HG02678 (cell line): ENCODE measurements around the gene LGALS8.

Experiments used
- ATAC-seq: cut with Tn5 transposase; IDR thresholded peaks from one replicate; pipeline ENCODE4 v1.9.1; 2021; ENCODE audit warnings: mild to moderate bottlenecking, moderate library complexity; ENCODE audit not compliant: unreplicated experiment

Gene LGALS8

DNA sequence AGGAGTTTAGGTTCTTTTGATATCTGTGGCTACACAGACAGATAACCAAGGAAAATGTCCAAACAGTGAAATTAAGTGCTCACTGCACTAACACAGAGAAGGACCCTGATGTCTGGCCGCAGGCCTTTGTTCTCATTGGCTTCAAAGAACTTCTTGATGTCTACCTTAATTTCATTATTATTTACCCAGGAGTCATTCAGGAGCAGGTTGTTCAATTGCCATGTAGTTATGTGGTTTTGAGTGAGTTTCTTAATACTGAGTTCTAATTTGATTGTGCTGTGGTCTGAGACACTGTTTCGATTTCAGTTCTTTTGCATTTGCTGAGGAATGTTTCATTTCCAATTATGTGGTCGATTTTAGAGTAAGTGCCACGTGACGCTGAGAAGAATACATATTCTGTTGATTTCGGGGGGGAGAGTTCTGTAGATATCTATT, 15.2 kb upstream of the LGALS8 start:
- no peak for ATAC-seq

DNA sequence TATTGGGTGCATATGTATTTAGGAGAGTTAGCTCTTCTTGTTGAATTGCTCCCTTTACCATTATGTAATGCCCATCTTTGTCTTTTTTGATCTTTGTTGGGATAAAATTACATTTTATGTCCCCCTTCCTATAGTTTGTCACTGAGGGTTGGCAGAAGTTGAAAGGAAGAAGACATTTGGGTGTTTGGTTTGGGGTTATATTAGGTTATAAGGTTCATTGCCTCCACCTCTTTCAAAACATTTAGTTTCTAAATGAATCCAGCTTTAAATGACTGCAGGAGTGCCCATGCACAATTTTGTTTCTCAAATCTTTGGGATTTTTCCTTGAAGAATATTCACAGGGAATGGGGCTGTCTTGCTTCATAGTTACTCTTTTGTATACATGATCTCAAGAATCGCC, 14.6 kb upstream of the LGALS8 start:
- ATAC-seq: no peak

DNA sequence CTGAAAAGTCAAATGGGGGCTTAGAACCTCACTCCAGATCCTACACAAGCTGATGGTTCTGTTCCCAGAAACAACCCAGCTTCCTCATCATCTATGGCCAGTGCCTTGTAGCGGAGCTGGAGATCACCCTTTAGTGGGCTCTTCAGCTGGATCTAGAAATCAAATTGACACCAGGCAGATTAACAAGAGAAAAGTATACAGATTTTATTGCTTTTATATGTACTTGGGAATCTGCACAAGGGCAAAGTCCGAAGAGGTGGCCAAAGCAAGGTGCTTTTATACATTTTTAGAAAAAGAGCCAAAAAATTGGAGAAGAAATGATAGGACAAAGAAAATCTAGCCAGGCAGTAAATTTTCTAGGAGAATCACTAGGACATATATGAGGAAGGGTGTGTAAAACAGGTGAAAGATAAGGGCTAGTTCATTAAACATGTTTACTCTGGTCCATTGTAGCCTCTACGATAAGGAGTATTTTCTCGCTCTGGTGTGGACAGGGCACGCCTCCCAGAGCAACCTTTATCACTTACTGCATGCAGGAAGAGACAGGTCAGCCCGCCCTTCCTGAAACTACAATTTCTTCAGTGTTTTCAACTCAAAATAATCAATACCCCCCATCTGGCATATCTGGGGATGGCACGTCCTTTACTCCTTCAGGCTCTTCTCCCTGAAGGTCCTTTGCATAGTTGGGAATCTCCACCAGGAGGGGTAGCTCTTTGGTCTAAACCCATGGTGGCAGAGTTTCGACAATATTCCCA, 14.0 kb upstream of the LGALS8 start:
- no peak for ATAC-seq

DNA sequence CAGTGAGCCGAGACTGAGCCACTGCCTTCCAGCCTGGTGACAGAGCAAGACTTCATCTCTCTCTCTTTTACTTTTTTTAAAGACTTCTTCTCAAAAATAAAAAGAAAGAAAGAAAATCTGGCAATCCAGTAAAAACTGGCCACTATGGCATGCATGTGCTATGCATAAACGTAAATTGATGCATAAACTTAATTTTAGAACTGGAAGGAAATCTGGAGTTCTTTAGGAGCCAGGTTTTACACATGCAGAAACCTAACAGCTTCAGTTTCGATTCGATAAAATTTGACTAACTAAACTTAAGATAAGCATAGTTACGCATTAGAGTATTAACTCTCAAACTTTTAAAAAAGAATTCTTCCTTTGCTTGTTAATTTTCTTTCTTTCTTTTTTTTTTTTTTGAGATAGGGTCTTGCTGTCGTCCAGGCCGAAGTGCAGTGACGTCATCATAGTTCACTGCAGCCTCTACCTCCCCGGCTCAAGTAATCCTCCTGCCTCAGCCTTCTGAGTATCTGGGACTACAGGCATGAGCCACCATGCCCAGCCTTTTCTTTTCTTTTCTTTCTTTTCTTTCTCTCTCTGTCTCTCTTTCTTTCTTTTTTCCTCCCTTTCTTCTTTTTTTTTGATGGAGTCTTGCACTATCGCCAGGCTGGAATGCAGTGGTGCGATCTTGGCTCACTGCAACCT, 11.9 kb upstream of the LGALS8 start:
- ATAC-seq: no peak

DNA sequence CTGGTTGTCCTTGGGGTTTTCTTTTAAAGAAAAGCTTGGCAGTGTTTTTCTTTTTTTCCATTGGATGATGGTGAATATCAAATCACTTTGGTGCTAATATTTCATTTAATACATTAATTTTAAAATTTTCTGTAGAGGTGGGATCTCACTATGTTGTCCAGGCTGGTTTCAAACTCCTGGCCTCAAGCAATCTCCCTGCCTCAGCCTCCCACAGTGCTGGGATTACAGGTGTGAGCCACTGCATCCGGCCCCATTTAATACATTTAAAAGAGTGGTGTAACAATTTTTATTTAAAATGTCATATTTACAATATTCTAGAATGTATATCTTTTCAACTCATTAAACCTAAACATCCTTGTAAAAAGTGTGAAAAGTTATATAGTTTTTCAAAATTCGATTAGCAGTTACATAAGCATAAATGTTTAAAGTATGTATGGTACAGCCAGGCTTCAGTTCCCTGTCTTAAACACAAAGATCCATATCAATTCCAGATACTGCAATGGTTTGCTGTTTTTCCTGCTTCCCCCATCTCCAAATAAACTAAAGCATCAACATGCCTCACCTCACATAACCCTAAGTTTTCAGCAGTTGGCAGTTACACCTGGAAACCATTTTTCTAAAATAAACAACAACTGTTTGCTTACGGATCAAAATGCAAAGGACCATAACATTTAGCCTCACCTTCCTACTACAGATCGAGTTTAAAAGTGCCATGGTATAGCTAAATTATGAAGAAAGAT, 8.9 kb upstream of the LGALS8 start:
- no peak for ATAC-seq

DNA sequence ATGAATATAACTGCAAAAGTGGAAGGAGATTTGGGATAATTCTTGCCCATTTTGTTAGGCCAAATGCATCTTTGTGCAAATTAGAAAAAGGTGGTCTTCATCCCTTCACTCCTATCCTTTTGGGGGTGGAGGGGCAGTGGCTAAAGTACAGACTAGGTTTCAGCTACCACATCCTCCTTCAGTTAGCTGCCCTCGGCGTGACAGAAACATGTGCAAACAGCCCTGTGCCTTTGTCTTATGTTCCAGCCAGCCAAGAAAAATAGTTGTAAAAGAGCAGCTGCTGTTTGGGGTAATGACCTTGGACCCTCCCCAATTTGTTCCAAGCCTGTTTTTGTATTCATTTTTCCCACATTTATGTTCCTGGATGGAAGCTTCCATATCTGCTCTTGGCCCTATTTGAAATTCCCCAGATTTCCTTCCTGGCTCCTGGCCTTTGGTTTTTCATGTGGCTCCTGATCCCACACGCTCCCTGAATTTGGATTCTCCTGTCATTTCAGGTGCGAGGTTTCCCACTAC, 8.3 kb upstream of the LGALS8 start:
- no peak for ATAC-seq

DNA sequence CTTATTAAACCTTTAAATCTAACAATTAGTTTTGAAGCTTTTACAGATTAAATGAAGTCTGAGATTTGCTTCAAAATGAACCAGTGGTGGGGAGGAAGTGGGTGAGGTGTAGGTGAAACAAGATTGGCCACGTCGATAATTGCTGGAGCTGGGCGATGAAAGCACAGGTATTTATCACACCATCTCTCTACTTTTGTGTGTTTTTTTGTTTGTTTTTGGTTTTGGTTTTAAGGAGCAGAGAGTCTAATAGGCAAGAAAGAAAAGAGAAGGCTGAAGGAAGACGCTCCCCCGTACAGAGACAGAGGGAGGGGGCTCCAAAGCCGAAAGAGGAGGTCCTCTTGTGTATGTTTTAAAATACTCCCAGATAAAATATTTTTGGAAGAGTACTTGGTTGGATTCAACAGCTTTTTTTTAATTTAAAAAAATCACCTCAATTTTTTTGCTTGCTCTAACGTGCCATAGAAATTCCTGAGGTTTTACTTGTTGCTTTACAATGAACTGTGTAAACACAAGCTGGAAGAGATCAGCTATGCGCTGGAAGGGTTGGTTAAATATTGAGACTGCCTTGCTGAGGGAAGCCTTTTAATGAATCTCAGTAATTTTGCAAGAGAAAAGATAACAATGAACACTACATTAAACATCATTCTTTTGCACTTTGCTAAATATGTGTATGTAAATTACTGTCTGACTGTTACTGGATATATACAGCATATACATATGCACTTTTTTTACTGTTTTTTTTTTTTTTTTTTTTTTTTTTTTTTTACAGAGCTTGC, 6.7 kb upstream of the LGALS8 start:
- no peak for ATAC-seq

DNA sequence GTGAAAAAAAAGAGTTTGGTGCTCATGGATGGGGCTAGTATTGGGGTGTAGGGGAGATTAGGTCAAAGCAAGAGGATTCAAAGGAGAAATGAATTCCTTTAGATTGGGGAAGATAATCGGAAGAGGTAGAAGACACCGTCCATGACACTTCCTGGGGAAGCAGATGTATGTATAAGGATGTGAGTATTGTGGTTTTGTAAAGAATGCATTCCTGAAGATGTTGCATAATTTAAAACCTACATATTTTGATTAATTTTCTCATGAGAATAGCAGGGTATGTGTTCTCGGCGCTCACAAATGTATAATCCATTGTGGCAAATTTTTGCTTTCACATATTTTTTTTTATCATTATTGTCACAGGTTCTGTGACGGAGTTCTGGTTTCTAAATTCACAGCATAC, 5.5 kb upstream of the LGALS8 start:
- no peak for ATAC-seq

DNA sequence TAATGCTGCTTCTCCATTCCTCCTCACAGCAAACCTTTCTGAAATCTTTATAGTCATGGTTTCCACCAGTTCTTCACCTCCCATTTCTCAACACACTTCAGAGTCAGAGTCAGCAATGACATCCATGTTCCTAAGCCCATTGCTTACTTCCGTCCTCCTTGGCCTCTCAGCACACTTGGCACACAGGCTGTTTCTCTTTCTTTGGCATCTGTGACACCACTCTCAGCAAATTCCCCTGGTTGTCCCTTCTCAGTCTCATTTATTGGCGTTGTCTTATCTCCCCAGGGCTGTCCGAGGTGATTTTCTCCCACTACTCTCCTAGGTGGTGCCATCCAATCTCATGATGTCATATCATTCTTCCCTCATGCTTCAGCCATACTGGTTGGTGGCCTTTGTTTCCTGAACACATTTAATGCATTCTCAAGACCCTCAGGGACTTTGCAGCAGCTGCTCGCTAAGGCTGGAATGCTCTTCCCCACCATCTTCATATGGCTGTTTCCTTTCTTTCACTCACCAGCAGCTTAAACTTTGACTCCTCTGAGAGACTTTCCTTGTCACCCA, 3.3 kb upstream of the LGALS8 start:
- ATAC-seq: no peak

DNA sequence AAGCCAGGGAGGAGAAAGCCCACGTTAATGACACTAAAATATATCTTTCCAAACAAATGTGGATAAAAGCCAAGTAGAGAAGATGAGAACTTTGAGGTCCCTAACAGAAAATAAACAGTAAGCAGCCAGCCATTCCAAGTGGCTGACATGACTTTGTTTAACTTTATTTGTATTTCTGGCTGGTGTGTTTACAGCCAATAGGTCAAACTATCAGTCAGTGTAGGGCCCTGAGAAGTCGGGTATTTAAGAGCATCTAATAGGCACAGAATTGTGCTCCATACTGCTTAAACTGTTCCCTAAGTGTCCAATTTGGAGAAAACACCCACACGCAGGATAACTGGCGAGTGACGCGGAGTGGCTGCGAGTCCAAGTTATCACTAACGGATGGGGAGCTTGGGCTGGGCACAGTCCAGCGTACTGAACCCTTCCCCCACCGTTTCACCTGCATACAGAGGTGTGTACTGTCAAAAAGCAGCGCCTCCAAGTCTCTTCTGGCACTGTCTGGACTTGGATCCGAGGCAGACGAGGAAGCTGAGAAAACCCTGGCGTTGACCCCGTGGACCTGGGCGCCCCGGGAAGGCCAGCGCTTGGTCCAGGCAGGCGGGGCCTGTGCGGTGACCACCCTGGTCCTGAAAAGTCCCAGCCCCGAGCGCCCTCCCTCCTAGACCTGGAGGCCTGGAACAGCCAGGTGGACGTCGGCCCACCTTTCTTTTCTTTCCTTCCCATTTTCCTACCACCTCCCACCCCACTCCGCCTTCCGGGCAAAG, 662 bp upstream of the LGALS8 start:
- ATAC-seq: peak; percentile 4

DNA sequence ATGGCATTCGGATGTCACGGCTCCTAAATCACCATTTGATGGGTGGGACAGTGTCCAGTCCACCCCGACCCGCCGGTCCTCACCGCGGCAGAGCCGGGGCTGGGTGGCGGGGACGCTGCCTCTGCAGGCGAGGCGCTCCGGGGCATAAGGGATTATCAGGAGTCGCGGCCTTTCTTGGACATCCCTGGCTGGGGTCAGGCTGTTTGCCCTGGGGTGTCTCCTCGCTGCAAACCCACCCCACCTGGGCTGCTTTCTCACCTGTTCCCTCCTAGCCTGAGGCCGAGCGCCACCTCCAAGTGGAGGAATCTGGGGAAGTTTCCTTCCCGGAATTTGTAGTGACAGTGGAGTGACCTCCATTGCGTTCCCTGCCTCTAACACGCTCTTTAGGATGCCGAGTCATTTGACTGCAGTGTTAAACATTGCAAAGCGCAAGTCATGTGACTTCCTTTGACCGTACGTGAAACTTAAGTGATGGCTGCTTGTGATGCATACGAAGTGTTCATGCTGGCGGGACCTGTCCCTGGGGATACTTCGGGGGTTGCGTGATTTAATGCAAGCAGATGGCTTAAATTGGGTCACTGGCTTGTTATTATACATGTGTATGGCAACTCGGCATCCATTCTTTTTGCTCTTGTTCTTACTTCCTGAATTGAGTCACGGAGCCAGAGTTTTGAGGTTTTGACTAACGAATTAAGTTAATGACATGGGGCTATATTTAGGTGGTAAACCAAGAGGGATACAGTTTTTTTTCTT, 536 bp downstream of the LGALS8 start:
- peak; percentile 86 for ATAC-seq

DNA sequence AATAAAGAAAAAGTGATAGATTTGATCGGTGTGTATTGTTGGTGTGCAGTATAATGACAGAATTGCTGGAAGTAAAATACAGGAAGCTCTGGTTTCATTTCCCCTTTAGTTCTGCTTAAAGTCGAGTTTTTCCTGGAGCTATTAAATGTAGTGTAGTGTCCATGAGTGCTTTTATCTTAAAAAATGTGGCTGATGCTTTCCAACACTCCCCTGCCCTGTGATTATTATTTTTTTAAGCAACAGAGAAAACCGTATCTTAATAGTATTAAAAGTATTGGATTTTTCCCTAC, 1.1 kb downstream of the LGALS8 start:
- ATAC-seq: no peak

DNA sequence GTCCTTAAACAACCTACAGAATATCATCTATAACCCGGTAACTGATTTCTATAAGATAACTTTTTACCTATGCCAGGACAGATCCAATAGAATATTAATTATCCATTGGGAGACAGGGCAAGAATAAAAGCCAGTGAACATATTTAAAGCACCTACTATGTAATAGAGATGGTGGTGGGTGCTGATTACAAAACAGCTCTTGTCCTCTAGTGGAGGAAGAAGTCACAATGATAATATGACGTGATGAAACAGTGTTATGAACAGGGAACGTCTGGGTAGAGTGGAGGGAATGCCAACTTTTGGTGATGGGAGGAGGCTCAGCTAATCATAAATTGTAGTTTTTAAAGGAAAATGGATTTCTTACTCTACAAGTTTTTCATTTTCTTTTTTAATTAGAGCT, 2.3 kb downstream of the LGALS8 start:
- no peak for ATAC-seq

DNA sequence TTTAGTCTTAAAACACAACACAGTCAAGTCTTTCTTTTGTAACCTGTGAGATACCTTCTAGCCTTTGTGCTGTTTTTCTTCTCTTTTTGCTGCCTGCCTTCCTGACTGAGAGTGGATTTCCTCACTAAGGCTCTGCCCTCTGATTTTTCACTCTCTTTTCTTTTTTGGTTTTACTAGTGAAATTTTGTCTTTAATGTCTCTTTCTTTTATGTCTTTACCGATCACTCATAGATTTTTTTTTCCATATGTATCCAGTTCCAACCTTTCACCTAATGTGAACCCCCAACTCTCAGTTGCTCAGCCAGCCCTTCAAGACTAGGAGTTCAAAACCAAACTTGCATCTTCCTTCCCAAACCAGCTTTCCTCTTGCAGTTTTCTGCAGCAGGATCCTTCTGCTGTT, 6.5 kb downstream of the LGALS8 start:
- ATAC-seq: no peak

DNA sequence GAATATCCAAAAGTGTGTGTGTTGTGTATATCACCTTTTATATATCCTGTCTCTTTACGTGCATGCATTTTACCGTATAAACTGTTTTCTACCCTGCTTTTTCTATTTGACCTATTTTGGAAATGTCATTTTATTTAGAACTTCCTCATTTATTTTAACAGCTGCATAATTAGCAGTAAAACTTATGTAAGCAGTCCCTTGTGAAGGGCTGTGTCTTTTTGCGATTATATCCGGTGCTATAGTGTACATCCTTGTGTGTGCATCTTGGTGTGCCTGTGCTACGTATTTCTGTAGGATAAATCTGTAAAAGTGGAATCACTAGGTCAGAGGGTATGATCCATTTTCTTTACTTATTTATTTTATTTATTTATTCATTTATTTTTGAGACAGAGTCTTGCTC, 7.2 kb downstream of the LGALS8 start:
- ATAC-seq: no peak

DNA sequence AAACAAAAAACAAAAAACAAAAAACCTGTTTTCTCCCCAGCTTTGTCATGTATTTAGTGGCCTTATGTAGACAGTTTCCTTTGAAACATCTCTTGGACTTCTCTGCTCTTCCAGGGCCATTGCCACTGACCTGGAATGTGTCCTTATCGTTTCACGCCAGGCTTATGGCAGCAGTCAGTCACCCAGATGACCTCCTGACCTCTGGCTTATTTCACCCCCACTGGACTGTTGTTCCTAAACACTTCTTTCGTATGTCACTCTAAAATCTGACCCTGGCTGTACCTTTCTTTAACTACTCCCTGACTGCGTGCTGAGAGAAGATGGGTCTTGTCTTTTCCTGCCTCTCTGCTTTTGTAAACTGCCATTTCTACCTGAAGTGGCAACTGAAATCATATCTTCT, 9.1 kb downstream of the LGALS8 start:
- no peak for ATAC-seq

DNA sequence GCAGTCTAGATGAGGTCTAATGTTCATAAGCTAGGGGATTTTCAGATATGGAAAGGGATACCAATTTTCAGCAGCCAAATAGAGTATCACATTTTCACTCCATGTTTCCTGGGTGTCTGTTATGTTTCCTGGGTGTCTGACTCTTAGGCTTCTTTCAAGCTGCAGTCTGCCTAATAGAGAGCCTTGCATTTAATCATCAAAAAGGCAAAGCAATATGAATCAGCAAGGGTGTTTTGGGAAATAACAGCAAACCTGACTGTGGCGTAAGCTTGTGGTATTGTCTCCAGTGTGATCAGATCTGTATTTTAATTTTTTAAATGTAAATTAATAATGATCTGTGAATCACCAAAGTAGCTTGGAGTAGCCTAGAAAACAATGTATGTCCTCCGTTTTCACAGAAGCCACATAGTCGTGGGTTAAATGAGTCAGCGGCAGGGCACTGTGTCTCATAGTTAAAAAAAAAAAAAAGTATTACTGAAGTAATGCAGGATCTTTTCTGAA, 10.4 kb downstream of the LGALS8 start:
- ATAC-seq: no peak

DNA sequence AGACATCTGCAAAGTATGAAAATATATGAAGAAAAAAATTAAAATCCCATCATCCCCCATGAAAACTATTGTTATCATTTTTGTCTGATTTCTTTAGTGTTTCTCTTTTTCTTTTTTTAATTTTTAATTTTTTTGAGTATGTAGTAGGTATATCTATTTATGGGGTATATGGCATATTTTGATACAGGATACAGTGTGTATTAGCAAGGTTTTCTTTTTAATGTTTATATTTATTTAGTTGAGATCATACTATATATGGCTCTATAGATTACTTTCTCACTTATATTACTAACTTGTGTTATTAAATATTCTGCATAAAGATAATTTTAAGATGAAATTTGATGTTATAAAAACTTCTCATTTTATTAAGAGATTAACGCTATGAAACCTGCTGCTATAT, 11.4 kb downstream of the LGALS8 start:
- ATAC-seq: no peak

DNA sequence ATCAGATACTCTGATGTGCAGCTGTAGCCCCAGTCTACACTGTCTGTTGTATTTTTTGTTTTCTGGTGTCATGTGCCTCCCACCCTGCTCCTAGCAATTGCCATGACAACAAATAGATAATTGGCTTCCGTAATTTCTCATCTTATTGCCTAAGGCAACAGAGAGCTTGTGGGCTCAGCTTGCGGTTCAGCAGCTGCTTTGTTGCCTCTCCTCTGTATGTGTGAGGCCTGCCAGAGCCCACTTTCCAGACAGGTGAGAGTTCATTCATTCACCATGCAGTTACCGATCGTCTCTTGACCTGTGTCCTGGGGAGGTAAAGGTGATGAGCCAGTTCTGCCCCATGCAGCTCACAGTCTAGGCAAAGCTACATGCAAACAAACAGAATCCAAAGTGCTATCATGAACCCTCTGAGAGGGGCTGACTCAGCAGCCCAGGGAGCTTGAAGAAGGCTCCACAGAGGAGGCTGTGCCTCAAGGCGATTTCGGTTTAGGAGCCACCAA, 11.9 kb downstream of the LGALS8 start:
- ATAC-seq: no peak
